Measurements from ENCODE around the gene IGF2R.

The IGF2R gene

GRCh38 chr6:160092602-160093001 lies 123.7 kb downstream of the IGF2R start:
- no peaks in the 10 kb centered on the region for H3K4me1 ChIP-seq (ENCODE audit: control insufficient read depth, low read length)
- H3K4me3 ChIP-seq (ENCODE audit: low read length): no peak overlapping the region
- no peaks in the 10 kb centered on the region for H3K27me3 ChIP-seq (ENCODE audit: control insufficient read depth, low read length)
- no peaks in the 10 kb centered on the region for H4K20me1 ChIP-seq (ENCODE audit: control insufficient read depth, insufficient read depth, low read depth, low read length)
- no peak overlapping the region for H3K4me2 ChIP-seq (ENCODE audit: low read length)
- TF ChIP-seq EZH2phosphoT487 (IDR thresholded peaks at IDR 0.05; ENCODE audit: borderline replicate concordance, low read length): no peak
- TF ChIP-seq, protein P1, sequence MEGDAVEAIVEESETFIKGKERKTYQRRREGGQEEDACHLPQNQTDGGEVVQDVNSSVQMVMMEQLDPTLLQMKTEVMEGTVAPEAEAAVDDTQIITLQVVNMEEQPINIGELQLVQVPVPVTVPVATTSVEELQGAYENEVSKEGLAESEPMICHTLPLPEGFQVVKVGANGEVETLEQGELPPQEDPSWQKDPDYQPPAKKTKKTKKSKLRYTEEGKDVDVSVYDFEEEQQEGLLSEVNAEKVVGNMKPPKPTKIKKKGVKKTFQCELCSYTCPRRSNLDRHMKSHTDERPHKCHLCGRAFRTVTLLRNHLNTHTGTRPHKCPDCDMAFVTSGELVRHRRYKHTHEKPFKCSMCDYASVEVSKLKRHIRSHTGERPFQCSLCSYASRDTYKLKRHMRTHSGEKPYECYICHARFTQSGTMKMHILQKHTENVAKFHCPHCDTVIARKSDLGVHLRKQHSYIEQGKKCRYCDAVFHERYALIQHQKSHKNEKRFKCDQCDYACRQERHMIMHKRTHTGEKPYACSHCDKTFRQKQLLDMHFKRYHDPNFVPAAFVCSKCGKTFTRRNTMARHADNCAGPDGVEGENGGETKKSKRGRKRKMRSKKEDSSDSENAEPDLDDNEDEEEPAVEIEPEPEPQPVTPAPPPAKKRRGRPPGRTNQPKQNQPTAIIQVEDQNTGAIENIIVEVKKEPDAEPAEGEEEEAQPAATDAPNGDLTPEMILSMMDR (IDR thresholded peaks at IDR 0.05; ENCODE audit: low read depth, low read length, poor library complexity, severe bottlenecking): no peak
- H3K9me2 ChIP-seq (replicated peaks; ENCODE audit: control insufficient read depth, low read length): no peaks in the 10 kb centered on the region
- peaks cover 55% of the 10 kb centered on the region for H3K36me3 ChIP-seq (ENCODE audit: control insufficient read depth, low read length)
- no peaks in the 10 kb centered on the region for H3K79me2 ChIP-seq (ENCODE audit: control insufficient read depth, low read length)
- H3F3A ChIP-seq (ENCODE audit: control insufficient read depth, insufficient read depth): no peaks in the 10 kb centered on the region
- no peak overlapping the region for H3K27ac ChIP-seq (ENCODE audit: low read depth, low read length)
- H3K9me3 ChIP-seq (ENCODE audit: control insufficient read depth, insufficient read depth, low read length): no peaks in the 10 kb centered on the region

DNA sequence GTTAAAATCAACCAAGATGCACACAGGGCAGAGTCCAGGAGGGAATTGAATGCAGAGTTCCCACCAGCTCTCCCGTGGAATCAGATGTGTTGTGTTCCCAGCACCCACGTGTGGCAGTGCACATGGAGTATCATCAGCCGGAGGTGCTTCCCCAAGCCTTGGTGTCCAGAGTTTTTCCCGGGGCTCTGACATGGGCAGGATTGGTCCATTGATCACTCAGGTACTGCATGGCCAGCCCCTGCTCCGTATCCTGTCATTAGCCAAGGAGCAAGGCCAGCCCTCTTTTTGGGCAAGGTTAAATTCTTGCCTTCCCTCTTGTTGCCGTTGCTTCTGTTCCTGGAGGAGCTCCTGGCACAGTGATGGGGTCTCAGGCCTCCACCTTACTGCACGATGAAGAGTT lies 124.2 kb downstream of the IGF2R start:
- H3K4me2 ChIP-seq (ENCODE audit: low read length): no peak overlapping the region
- H3K27ac ChIP-seq (ENCODE audit: low read depth, low read length): no peak overlapping the region
- H3K9me2 ChIP-seq (replicated peaks; ENCODE audit: control insufficient read depth, low read length): no peaks in the 10 kb centered on the region
- H3K27me3 ChIP-seq (ENCODE audit: control insufficient read depth, low read length): no peaks in the 10 kb centered on the region
- no peaks in the 10 kb centered on the region for H3K4me1 ChIP-seq (ENCODE audit: control insufficient read depth, low read length)
- no peaks in the 10 kb centered on the region for H4K20me1 ChIP-seq (ENCODE audit: control insufficient read depth, insufficient read depth, low read depth, low read length)
- no peak for TF ChIP-seq EZH2phosphoT487 (IDR thresholded peaks at IDR 0.05; ENCODE audit: borderline replicate concordance, low read length)
- TF ChIP-seq, protein P1 (IDR thresholded peaks at IDR 0.05; ENCODE audit: low read depth, low read length, poor library complexity, severe bottlenecking): no peak
- no peaks in the 10 kb centered on the region for H3K79me2 ChIP-seq (ENCODE audit: control insufficient read depth, low read length)
- H3K4me3 ChIP-seq (ENCODE audit: low read length): no peak overlapping the region
- peaks cover 56% of the 10 kb centered on the region for H3K36me3 ChIP-seq (ENCODE audit: control insufficient read depth, low read length)
- no peaks in the 10 kb centered on the region for H3K9me3 ChIP-seq (ENCODE audit: control insufficient read depth, insufficient read depth, low read length)
- H3F3A ChIP-seq (ENCODE audit: control insufficient read depth, insufficient read depth): no peaks in the 10 kb centered on the region

DNA sequence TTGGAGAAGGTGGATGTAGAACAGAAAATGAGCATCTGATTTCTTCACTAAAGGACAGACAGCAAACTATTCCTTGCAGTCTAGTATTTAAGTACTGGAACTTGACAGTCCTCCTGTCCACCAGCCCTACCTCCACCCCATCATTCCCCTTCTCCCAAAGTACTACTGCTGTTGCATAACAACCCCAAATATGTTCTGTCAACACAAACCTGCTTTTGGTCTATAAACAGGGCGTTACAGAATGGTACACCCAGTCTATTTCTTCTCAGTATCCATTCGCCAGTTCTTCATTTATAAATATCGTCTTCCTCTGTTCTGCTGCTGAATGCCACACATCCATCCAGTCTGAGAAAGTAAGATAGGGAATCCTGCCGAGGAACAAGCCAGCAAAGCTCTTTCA lies 125.1 kb downstream of the IGF2R start:
- Histone ChIP-seq H3K9me2 (replicated peaks; ENCODE audit: control insufficient read depth, low read length) (no peaks in the 10 kb centered on the region), H3K4me2 (ENCODE audit: low read length) (no peak overlapping the region), H3K27me3 (ENCODE audit: control insufficient read depth, low read length) (no peaks in the 10 kb centered on the region), H3K9me3 (ENCODE audit: control insufficient read depth, insufficient read depth, low read length) (no peaks in the 10 kb centered on the region), H3K79me2 (ENCODE audit: control insufficient read depth, low read length) (no peaks in the 10 kb centered on the region), H3F3A (ENCODE audit: control insufficient read depth, insufficient read depth) (no peaks in the 10 kb centered on the region), H4K20me1 (ENCODE audit: control insufficient read depth, insufficient read depth, low read depth, low read length) (no peaks in the 10 kb centered on the region), H3K36me3 (ENCODE audit: control insufficient read depth, low read length) (peaks cover 51% of the 10 kb centered on the region), H3K4me3 (ENCODE audit: low read length) (no peak overlapping the region), H3K27ac (ENCODE audit: low read depth, low read length) (no peak overlapping the region), H3K4me1 (ENCODE audit: control insufficient read depth, low read length) (no peaks in the 10 kb centered on the region)
- TF ChIP-seq, protein P1 (IDR thresholded peaks at IDR 0.05; ENCODE audit: low read depth, low read length, poor library complexity, severe bottlenecking): no peak
- TF ChIP-seq EZH2phosphoT487 (IDR thresholded peaks at IDR 0.05; ENCODE audit: borderline replicate concordance, low read length): no peak
